Right atrium auricular region (tissue), 2 donors: ENCODE data around the gene TMEM229A. TPM values are rescaled to one million over a fixed set of nuclear protein-coding genes. Genes with fewer than 3 reads are reported as not detected.
A peak's percentile ranks its signal among the peaks of the same experiment; 100 is the strongest.

Source experiments
- DNase-seq: peaks from one replicate; pipeline ENCODE4 v3.0.0-alpha.2; 2019; ENCODE audit warnings: low spot score
- H3K27ac ChIP-seq, 2 donors: fragments of 200-600 bp; sonication (generic); 1 replicate in 1 of 2; 2 replicates in 1 of 2; pipeline ENCODE4 v1.5.1; 2016 to 2019
- H3K27me3 ChIP-seq, 2 donors: fragments of 200-600 bp; sonication (generic); one replicate each; pipeline versions ENCODE4 v1.5.1 to v1.6.0; 2017 to 2019
- H3K36me3 ChIP-seq: fragments of 200-600 bp; sonication (generic); one replicate; pipeline ENCODE4 v1.5.1; 2016
- H3K4me1 ChIP-seq, 2 donors: fragments of 200-600 bp; sonication (generic); one replicate each; pipeline versions ENCODE4 v1.5.1 to v1.6.0; 2017 to 2019
- H3K4me3 ChIP-seq, 2 donors: fragments of 200-600 bp; sonication (generic); 1 replicate in 1 of 2; 2 replicates in 1 of 2; pipeline ENCODE4 v1.5.1; 2017 to 2019; ENCODE audit warnings: mild to moderate bottlenecking in 1 of 2, moderate library complexity in 1 of 2
- H3K9me3 ChIP-seq, 2 donors: fragments of 200-600 bp; sonication (generic); one replicate each; pipeline ENCODE4 v1.5.1; 2019
- CTCF ChIP-seq, 2 donors: fragments of 200-600 bp; sonication (generic); IDR thresholded peaks; one replicate each; pipeline ENCODE4 v1.5.1; 2019; ENCODE audit warnings: antibody characterized with exemption in 2 of 2
- total RNA-seq, 2 donors: library from RNA; depleted of rRNA; stranded (reverse); fragments of >200 nt; gene quantifications; one replicate each; pipeline ENCODE4 v1.1.0, GENCODE V29; 2016

The TMEM229A gene
- total RNA-seq, 2 donors from 2014 or later = 0.59 to 1.1 TPM

GRCh38 chr7:123987445-123987844 lies 45.4 kb downstream of the TMEM229A start:
- no peak for DNase-seq
- Histone ChIP-seq H3K4me1 (no peaks in the 10 kb centered on the region), H3K27ac (peak overlapping the region in 1 of 2 donors; percentile 44), H3K27me3 (no peaks in the 10 kb centered on the region), H3K4me3 (no peak overlapping the region), H3K36me3 (no peaks in the 10 kb centered on the region), H3K9me3 (no peaks in the 10 kb centered on the region)
- TF ChIP-seq CTCF (IDR thresholded peaks at IDR 0.05) = no peak

Other genes with a start within 250 kb of the TMEM229A start
- under 1 TPM in 1 of 2 donors, not detected in 1; 0.28 TPM for gene HYAL4, start 187.9 kb downstream of the TMEM229A start, total RNA-seq
- gene SPAM1, start 107.8 kb downstream of the TMEM229A start, total RNA-seq = not detected